OCI-LY7 (cell line): Measurements from ENCODE around the gene VMO1. TPM values are rescaled to one million over a fixed set of nuclear protein-coding genes. Genes with fewer than 3 reads are reported as not detected.

Experiments used
- BruUV-seq: library from RNA; stranded (reverse); fragments of 400-500 nt; replicated peaks from 2 replicates; lab custom pipeline; 2021; lab: Mats Ljungman, UMichigan
- CTCF ChIA-PET: fragments of 300-600 bp; sonication (Branson Sonifier 250); formaldehyde crosslinking; loops from one replicate; lab custom pipeline; 2022; ENCODE audit warnings: antibody characterized with exemption; ENCODE audit not compliant: unreplicated experiment; lab: Charles Lee
- POLR2A ChIA-PET: fragments of 300-600 bp; sonication (Branson Sonifier 250); formaldehyde crosslinking; loops from one replicate; lab custom pipeline; 2022; ENCODE audit warnings: antibody characterized with exemption; lab: Charles Lee
- DNase-seq: peaks from one replicate; pipeline ENCODE4 v3.0.0-alpha.2; 2015; ENCODE audit warnings: low spot score
- H2AFZ ChIP-seq: fragments of 200-600 bp; sonication (generic), shearing (Covaris generic); 2 replicates; pipeline ENCODE4 v1.6.1; 2014; ENCODE audit warnings: mild to moderate bottlenecking, antibody characterized with exemption, low read length, moderate library complexity
- H3K27ac ChIP-seq: fragments of 200-600 bp; sonication (generic); 2 replicates; pipeline ENCODE4 v1.5.1; 2014; ENCODE audit warnings: mixed run types, low read depth, mild to moderate bottlenecking, moderate library complexity, low read length, inconsistent platforms; ENCODE audit not compliant: poor library complexity, severe bottlenecking
- H3K36me3 ChIP-seq: fragments of 200-600 bp; sonication (generic); 2 replicates; pipeline ENCODE4 v1.6.1; 2014; ENCODE audit warnings: mild to moderate bottlenecking, antibody characterized with exemption, low read length, moderate library complexity, mixed read lengths; ENCODE audit not compliant: insufficient read depth
- H3K4me1 ChIP-seq: fragments of 200-600 bp; sonication (generic); 2 replicates; pipeline ENCODE4 v1.5.1; 2014; ENCODE audit warnings: mild to moderate bottlenecking, low read length; ENCODE audit not compliant: insufficient read depth, poor library complexity, severe bottlenecking
- H3K4me2 ChIP-seq: fragments of 200-600 bp; sonication (generic); 2 replicates; pipeline ENCODE4 v1.6.1; 2014; ENCODE audit warnings: mild to moderate bottlenecking, low read length
- H3K4me3 ChIP-seq: fragments of 200-600 bp; sonication (generic); 2 replicates; pipeline ENCODE4 v1.5.1; 2014; ENCODE audit warnings: mild to moderate bottlenecking, low read depth, low read length; ENCODE audit not compliant: poor library complexity, severe bottlenecking
- H3K79me2 ChIP-seq: fragments of 200-600 bp; sonication (generic); 2 replicates; pipeline ENCODE4 v1.6.1; 2016; ENCODE audit warnings: low read depth, mild to moderate bottlenecking, low read length, moderate library complexity, mixed read lengths; ENCODE audit not compliant: insufficient read depth
- H3K9me2 ChIP-seq: fragments of 200-600 bp; sonication (generic); 2 replicates; pipeline ENCODE4 v1.6.1; 2016; ENCODE audit warnings: mild to moderate bottlenecking, low read length, mixed read lengths; ENCODE audit not compliant: insufficient read depth
- H3K9me3 ChIP-seq: fragments of 200-600 bp; sonication (generic); 2 replicates; pipeline ENCODE4 v1.6.1; 2014; ENCODE audit warnings: mild to moderate bottlenecking, mixed run types, low read length, mixed read lengths
- H4K20me1 ChIP-seq: fragments of 200-600 bp; sonication (generic); 2 replicates; pipeline ENCODE4 v1.6.1; 2014; ENCODE audit warnings: mild to moderate bottlenecking, antibody characterized with exemption, low read length, moderate library complexity, mixed read lengths; ENCODE audit not compliant: insufficient read depth
- CTCF ChIP-seq: fragments of 200-600 bp; sonication (generic); conservative IDR thresholded peaks from 2 replicates; pipeline ENCODE4 v1.5.1; 2014; ENCODE audit warnings: mild to moderate bottlenecking, antibody characterized with exemption, low read length, moderate library complexity, mixed read lengths
- EZH2phosphoT487 ChIP-seq: fragments of 200-600 bp; sonication (generic); IDR thresholded peaks from 2 replicates; pipeline ENCODE4 v1.6.1; 2018; ENCODE audit warnings: low read depth, borderline replicate concordance, mild to moderate bottlenecking, mixed run types, antibody characterized with exemption, low read length, moderate library complexity, mixed read lengths
- intact Hi-C: fragments of 100-400 bp; cut with micrococcal nuclease; formaldehyde crosslinking; loops from one replicate; pipeline ENCODE4 v1.10.0; 2022; ENCODE audit not compliant: unreplicated experiment
- total RNA-seq, 2 experiments: library from RNA; depleted of rRNA in 1 of 2; stranded (reverse); fragments of >200 nt in 1 of 2; shearing (Covaris generic) in 1 of 2; gene quantifications; 2 replicates each; pipeline ENCODE4 v1.2.3, GENCODE V29; 2014 to 2022

VMO1 gene
- total RNA-seq, 2 experiments from 2014 or later = not detected

DNA sequence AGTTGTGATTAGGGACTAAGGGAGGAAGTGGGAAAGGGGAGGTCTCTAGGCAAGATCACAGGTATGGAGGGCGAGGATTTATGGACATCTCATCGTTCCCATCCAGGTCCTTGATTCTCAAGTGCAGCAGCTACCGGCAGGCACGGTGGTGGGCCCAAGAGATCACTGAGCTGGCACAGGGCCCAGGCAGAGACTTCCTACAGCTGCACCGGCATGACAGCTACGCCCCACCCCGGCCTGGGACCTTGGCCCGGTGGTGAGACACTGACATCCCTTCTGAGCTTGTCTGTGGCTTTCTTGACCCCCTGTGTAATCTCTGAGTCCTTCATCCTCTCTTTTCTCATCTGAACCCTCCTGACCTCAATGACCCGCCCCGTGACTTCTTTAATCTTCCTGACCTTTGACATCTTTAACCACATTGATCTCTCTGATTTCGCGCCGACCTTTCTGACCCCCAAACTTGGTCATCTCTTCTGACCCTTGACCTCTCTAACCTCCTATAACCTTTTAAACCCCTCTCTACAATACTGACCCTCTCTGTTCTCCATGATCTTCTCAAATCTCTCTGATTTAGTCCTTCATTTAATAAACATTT, 24.6 kb upstream of the VMO1 start:
- no peak for DNase-seq
- Histone ChIP-seq H3K9me3 (no peaks in the 10 kb centered on the region), H3K79me2 (no peaks in the 10 kb centered on the region), H3K4me3 (no peak overlapping the region), H3K4me1 (peaks cover 12% of the 10 kb centered on the region), H3K36me3 (no peaks in the 10 kb centered on the region), H4K20me1 (no peaks in the 10 kb centered on the region), H3K4me2 (no peak overlapping the region), H3K27ac (no peak overlapping the region), H3K9me2 (no peaks in the 10 kb centered on the region), H2AFZ (no peak overlapping the region)
- CTCF ChIA-PET = no interaction called here
- BruUV-seq = no TSS peak
- POLR2A ChIA-PET = no interaction called here
- intact Hi-C loops = no loop called here
- TF ChIP-seq CTCF (no peak), EZH2phosphoT487 (no peak)

DNA sequence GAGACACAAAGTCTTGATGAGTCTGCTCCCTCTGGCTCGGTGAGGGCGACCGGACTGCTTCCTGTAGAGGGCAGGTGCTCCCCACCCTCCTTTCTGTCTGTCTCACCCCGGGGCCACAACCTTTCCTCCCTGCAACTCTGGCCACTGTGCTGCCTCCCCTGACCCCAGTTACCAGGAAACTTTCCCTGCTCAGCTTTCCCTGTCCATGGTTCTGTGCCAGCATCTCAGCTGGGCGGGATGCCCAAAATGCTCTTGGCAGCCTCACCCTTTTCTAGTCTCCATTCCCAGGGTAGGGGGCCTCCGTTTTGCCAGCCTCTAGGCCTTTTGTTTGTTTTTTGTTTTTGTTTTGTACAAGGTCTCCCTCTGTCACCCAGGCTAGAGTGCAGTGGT, 22.2 kb upstream of the VMO1 start:
- no peak overlapping the region for H3K4me3 ChIP-seq
- no peaks in the 10 kb centered on the region for H4K20me1 ChIP-seq
- TF ChIP-seq CTCF = no peak
- no peak for TF ChIP-seq EZH2phosphoT487
- intact Hi-C loops = no loop called here
- peaks cover 12% of the 10 kb centered on the region for H3K4me1 ChIP-seq
- H3K79me2 ChIP-seq = no peaks in the 10 kb centered on the region
- H3K9me3 ChIP-seq = no peaks in the 10 kb centered on the region
- H3K36me3 ChIP-seq = no peaks in the 10 kb centered on the region
- POLR2A ChIA-PET = no interaction called here
- H2AFZ ChIP-seq = no peak overlapping the region
- CTCF ChIA-PET = interaction anchor here (0.6 kb wide), 1 partner anchor 49 kb away, joined by 4 read pairs; no protein-coding TSS in a partner anchor
- no peaks in the 10 kb centered on the region for H3K9me2 ChIP-seq
- no peak overlapping the region for H3K27ac ChIP-seq
- peak overlapping the region; percentile 80; the same call in 1 of the 2 replicates for H3K4me2 ChIP-seq
- no peak for DNase-seq
- BruUV-seq = no TSS peak
